Uterus (tissue), 4 donors: Measurements from ENCODE around the gene TMEM123. TPM values are rescaled to one million over a fixed set of nuclear protein-coding genes. Genes with fewer than 3 reads are reported as not detected.
"Not testable (repeated sequence)": the region's sequence is repeated elsewhere in the genome, so short reads cannot be mapped to it uniquely, and the experiment has no call there.

Source experiments
- DNase-seq, 2 donors: peaks; one replicate each; pipeline ENCODE4 v3.0.0-alpha.2; 2019 to 2020
- H3K27ac ChIP-seq, 2 donors: fragments of 200-600 bp; sonication (generic); 1 replicate in 1 of 2; 2 replicates in 1 of 2; pipeline ENCODE4 v1.5.1; 2016 to 2018
- H3K27me3 ChIP-seq, 2 donors: fragments of 200-600 bp; sonication (generic); one replicate each; pipeline ENCODE4 v1.5.1; 2018 to 2019; ENCODE audit warnings: control low read depth in 1 of 2
- H3K36me3 ChIP-seq, 2 donors: fragments of 200-600 bp; sonication (generic); one replicate each; pipeline ENCODE4 v1.5.1; 2019; ENCODE audit warnings: control low read depth in 1 of 2
- H3K4me1 ChIP-seq, 2 donors: fragments of 200-600 bp; sonication (generic); one replicate each; pipeline ENCODE4 v1.5.1; 2018 to 2019; ENCODE audit warnings: control low read depth in 1 of 2
- H3K4me3 ChIP-seq, 2 donors: fragments of 200-600 bp; sonication (generic); 1 replicate in 1 of 2; 2 replicates in 1 of 2; pipeline ENCODE4 v1.5.1; 2018 to 2019; ENCODE audit warnings: mild to moderate bottlenecking in 1 of 2
- H3K9me3 ChIP-seq, 2 donors: fragments of 200-600 bp; sonication (generic); one replicate each; pipeline ENCODE4 v1.5.1; 2019; ENCODE audit warnings: control low read depth in 1 of 2
- CTCF ChIP-seq, 4 experiments: fragments of 200-600 bp in 2 of 4; fragments of 450-650 bp in 2 of 4; sonication (generic) in 2 of 4; IDR thresholded peaks; one replicate each; pipeline ENCODE4 v1.5.1; 2016 to 2019; ENCODE audit warnings: antibody characterized with exemption in 4 of 4, mild to moderate bottlenecking in 2 of 4, moderate library complexity in 1 of 4
- POLR2A ChIP-seq, 2 donors: fragments of 450-650 bp; IDR thresholded peaks; one replicate each; pipeline ENCODE4 v1.6.1; 2016; ENCODE audit warnings: antibody characterized with exemption in 2 of 2, mild to moderate bottlenecking in 1 of 2, moderate library complexity in 1 of 2
- intact Hi-C: fragments of 100-400 bp; cut with DNase I; formaldehyde crosslinking; loops from one replicate; pipeline ENCODE4 v1.15.1; 2023; ENCODE audit warnings: low total_unique reads
- total RNA-seq, 4 donors: library from RNA; depleted of rRNA in 3 of 4; stranded (reverse); fragments of >200 nt in 3 of 4; gene quantifications; one replicate each; pipeline versions ENCODE4 v1.1.0 to v1.2.4, GENCODE V29; 2014 to 2023
- donor health status: DM: yes; HTN: yes; CAD: no.

TMEM123 gene
- total RNA-seq, 4 donors from 2014 or later = 187 to 522 (median 260) TPM

GRCh38 chr11:102438311-102439062 lies 14.1 kb downstream of the TMEM123 start:
- Histone ChIP-seq H3K9me3 (no peaks in the 10 kb centered on the region), H3K36me3 (no peaks in the 10 kb centered on the region), H3K4me1 (no peaks in the 10 kb centered on the region), H3K27me3 (no peaks in the 10 kb centered on the region), H3K27ac (no peak overlapping the region), H3K4me3 (no peak overlapping the region)
- no peak for DNase-seq
- no peak for TF ChIP-seq POLR2A (IDR thresholded peaks at IDR 0.05)
- no peak for TF ChIP-seq CTCF (IDR thresholded peaks at IDR 0.05)
- intact Hi-C loops = no loop called here

GRCh38 chr11:102437727-102438126 lies 14.8 kb downstream of the TMEM123 start:
- Histone ChIP-seq H3K27ac (no peak overlapping the region), H3K36me3 (no peaks in the 10 kb centered on the region), H3K27me3 (no peaks in the 10 kb centered on the region), H3K4me3 (no peak overlapping the region), H3K4me1 (no peaks in the 10 kb centered on the region), H3K9me3 (no peaks in the 10 kb centered on the region)
- intact Hi-C loops = no loop called here
- DNase-seq = no peak
- no peak for TF ChIP-seq CTCF (IDR thresholded peaks at IDR 0.05)
- no peak for TF ChIP-seq POLR2A (IDR thresholded peaks at IDR 0.05)

- H3K9me3 ChIP-seq = no peaks in the 10 kb centered on the region
- TF ChIP-seq POLR2A (IDR thresholded peaks at IDR 0.05) (no peak), CTCF (IDR thresholded peaks at IDR 0.05) (no peak)
- H3K4me3 ChIP-seq = no peak overlapping the region
- no peaks in the 10 kb centered on the region for H3K4me1 ChIP-seq
- no peaks in the 10 kb centered on the region for H3K27me3 ChIP-seq
- intact Hi-C loops = no loop called here
- peak overlapping the region in 1 of 2 donors; percentile 8 for H3K27ac ChIP-seq
- H3K36me3 ChIP-seq = no peaks in the 10 kb centered on the region
- no peak for DNase-seq
Observed at GRCh38 chr11:102436976-102437375, 15.6 kb downstream of the TMEM123 start.

GRCh38 chr11:102436561-102436960 lies 16.0 kb downstream of the TMEM123 start:
- TF ChIP-seq CTCF (IDR thresholded peaks at IDR 0.05) (no peak), POLR2A (IDR thresholded peaks at IDR 0.05) (no peak)
- intact Hi-C loops = no loop called here
- H3K27ac ChIP-seq = peak overlapping the region in 1 of 2 donors; percentile 8

GRCh38 chr11:102435688-102436087 lies 16.9 kb downstream of the TMEM123 start:
- Histone ChIP-seq H3K36me3 (no peaks in the 10 kb centered on the region), H3K4me1 (no peaks in the 10 kb centered on the region), H3K27ac (no peak overlapping the region), H3K27me3 (no peaks in the 10 kb centered on the region), H3K4me3 (no peak overlapping the region), H3K9me3 (no peaks in the 10 kb centered on the region)
- no peak for DNase-seq
- intact Hi-C loops = no loop called here
- TF ChIP-seq POLR2A (IDR thresholded peaks at IDR 0.05) = no peak
- TF ChIP-seq CTCF (IDR thresholded peaks at IDR 0.05) = no peak

More at GRCh38 chr11:102436561-102436960, 16.0 kb downstream of the TMEM123 start:
- no peak overlapping the region for H3K4me3 ChIP-seq
- H3K9me3 ChIP-seq = no peaks in the 10 kb centered on the region
- no peak for DNase-seq
- no peaks in the 10 kb centered on the region for H3K27me3 ChIP-seq
- H3K36me3 ChIP-seq = no peaks in the 10 kb centered on the region
- no peaks in the 10 kb centered on the region for H3K4me1 ChIP-seq

GRCh38 chr11:102433571-102433970 lies 19.0 kb downstream of the TMEM123 start:
- H3K36me3 ChIP-seq, H3K4me3 ChIP-seq, DNase-seq, H3K4me1 ChIP-seq, intact Hi-C loops, H3K27me3 ChIP-seq, H3K27ac ChIP-seq, H3K9me3 ChIP-seq: not testable (repeated sequence)

- H3K27me3 ChIP-seq, H3K27ac ChIP-seq, H3K4me1 ChIP-seq, H3K4me3 ChIP-seq, DNase-seq, H3K36me3 ChIP-seq, H3K9me3 ChIP-seq, intact Hi-C loops: not testable (repeated sequence)
Observed at GRCh38 chr11:102432560-102432959, 20.0 kb downstream of the TMEM123 start.
